MCF 10A (cell line): ENCODE results near the gene TACR1. TPM values are rescaled to one million over a fixed set of nuclear protein-coding genes. Genes with fewer than 3 reads are reported as not detected.

ENCODE experiments used
- BruUV-seq: library from RNA; stranded (reverse); fragments of 400-500 nt; replicated peaks from 2 replicates; lab custom pipeline; 2021; lab: Mats Ljungman, UMichigan
- CTCF ChIA-PET: fragments of 300-600 bp; sonication (Branson Sonifier 250); formaldehyde crosslinking; extraction: SDS; loops from one replicate; lab custom pipeline; 2021; ENCODE audit warnings: antibody characterized with exemption, inconsistent platforms; lab: Yijun Ruan, JAX
- POLR2A ChIA-PET: fragments of 300-600, 350-650 bp; sonication (Branson Sonifier 250); formaldehyde crosslinking; extraction: SDS; loops from one replicate; lab custom pipeline; 2020; ENCODE audit warnings: antibody characterized with exemption, inconsistent platforms; lab: Yijun Ruan, JAX
- DNase-seq: peaks from one replicate; pipeline ENCODE4 v3.0.0-alpha.2; 2018; ENCODE audit not compliant: unreplicated experiment
- H3K27ac Mint-ChIP-seq: one replicate; pipeline ENCODE4 v1.8.0; 2022; ENCODE audit warnings: mild to moderate bottlenecking, low read depth, mixed read lengths; ENCODE audit not compliant: unreplicated experiment
- H3K27me3 Mint-ChIP-seq: one replicate; pipeline ENCODE4 v1.8.0; 2022; ENCODE audit warnings: mixed read lengths; ENCODE audit not compliant: insufficient read depth, unreplicated experiment
- H3K36me3 Mint-ChIP-seq: one replicate; pipeline ENCODE4 v1.8.0; 2022; ENCODE audit warnings: mild to moderate bottlenecking, moderate library complexity, mixed read lengths; ENCODE audit not compliant: insufficient read depth, unreplicated experiment
- H3K4me1 Mint-ChIP-seq: one replicate; pipeline ENCODE4 v1.8.0; 2022; ENCODE audit warnings: mixed read lengths; ENCODE audit not compliant: insufficient read depth, unreplicated experiment
- H3K4me3 Mint-ChIP-seq: one replicate; pipeline ENCODE4 v1.8.0; 2022; ENCODE audit warnings: mild to moderate bottlenecking, moderate library complexity, mixed read lengths; ENCODE audit not compliant: unreplicated experiment
- H3K9me3 Mint-ChIP-seq: one replicate; pipeline ENCODE4 v1.8.0; 2022; ENCODE audit warnings: mixed read lengths; ENCODE audit not compliant: unreplicated experiment
- CTCF ChIP-seq: fragments of 200-600 bp; IDR thresholded peaks from one replicate; pipeline ENCODE4 v1.8.0; 2022; ENCODE audit warnings: antibody characterized with exemption, mild to moderate bottlenecking; ENCODE audit not compliant: unreplicated experiment
- intact Hi-C: fragments of 100-400 bp; cut with micrococcal nuclease; formaldehyde crosslinking; loops from 2 replicates; pipeline ENCODE4 v1.14.1; 2022
- total RNA-seq: library from RNA; stranded (reverse); gene quantifications from 2 replicates; pipeline ENCODE4 v1.2.3, GENCODE V29; 2022

TACR1 gene
- total RNA-seq, 1 experiment from 2014 or later: not detected

- Mint-ChIP-seq H3K9me3 (no peaks in the 10 kb centered on the region), H3K27ac (no peak overlapping the region), H3K4me3 (no peak overlapping the region), H3K36me3 (no peaks in the 10 kb centered on the region), H3K4me1 (no peaks in the 10 kb centered on the region), H3K27me3 (peaks cover 45% of the 10 kb centered on the region)
- TF ChIP-seq CTCF: no peak
- intact Hi-C loops: no loop called here
- no TSS peak for BruUV-seq
- CTCF ChIA-PET: no interaction called here
- no peak for DNase-seq
- POLR2A ChIA-PET: no interaction called here
Observed at GRCh38 chr2:75194184-75194868, 5.0 kb downstream of the TACR1 start.

GRCh38 chr2:75192496-75192895 lies 6.8 kb downstream of the TACR1 start:
- ChIA-PET CTCF (no interaction called here), POLR2A (no interaction called here)
- Mint-ChIP-seq H3K27me3 (peaks cover 41% of the 10 kb centered on the region), H3K4me3 (no peak overlapping the region), H3K36me3 (no peaks in the 10 kb centered on the region), H3K9me3 (no peaks in the 10 kb centered on the region), H3K27ac (no peak overlapping the region), H3K4me1 (no peaks in the 10 kb centered on the region)
- intact Hi-C loops: no loop called here
- DNase-seq: no peak
- BruUV-seq: no TSS peak
- TF ChIP-seq CTCF: no peak

- TF ChIP-seq CTCF: no peak
- H3K9me3 Mint-ChIP-seq: no peaks in the 10 kb centered on the region
- POLR2A ChIA-PET: no interaction called here
- DNase-seq: no peak
- H3K27ac Mint-ChIP-seq: no peak overlapping the region
- H3K4me1 Mint-ChIP-seq: no peaks in the 10 kb centered on the region
- no TSS peak for BruUV-seq
- H3K27me3 Mint-ChIP-seq: peaks cover 39% of the 10 kb centered on the region
- CTCF ChIA-PET: no interaction called here
- no peaks in the 10 kb centered on the region for H3K36me3 Mint-ChIP-seq
- no peak overlapping the region for H3K4me3 Mint-ChIP-seq
- intact Hi-C loops: no loop called here
Observed at GRCh38 chr2:75190271-75190990, 8.9 kb downstream of the TACR1 start.

GRCh38 chr2:75186821-75187220 lies 12.5 kb downstream of the TACR1 start:
- Mint-ChIP-seq H3K36me3 (no peaks in the 10 kb centered on the region), H3K9me3 (no peaks in the 10 kb centered on the region), H3K27ac (no peak overlapping the region), H3K4me1 (no peaks in the 10 kb centered on the region), H3K4me3 (no peak overlapping the region), H3K27me3 (peaks cover 11% of the 10 kb centered on the region)
- TF ChIP-seq CTCF: no peak
- intact Hi-C loops: no loop called here
- POLR2A ChIA-PET: interaction anchor here (0.6 kb wide), 1 partner anchor 132 kb away, joined by 3 read pairs; no protein-coding TSS in a partner anchor
- no peak for DNase-seq
- no TSS peak for BruUV-seq
- CTCF ChIA-PET: interaction anchor here (1.3 kb wide), 1 partner anchor 13 kb away, joined by 3 read pairs; the partner anchor contains the start of gene TACR1
